ENCODE data around the gene PSRC1. TPM values are rescaled to one million over a fixed set of nuclear protein-coding genes. Genes with fewer than 3 reads are reported as not detected.

Gene PSRC1
- total RNA-seq, 1 donor from 2014 or later: 6.5 TPM

GRCh38 chr1:109247401-109248365 is 35.3 kb downstream of the PSRC1 start:
- H3K4me1 Mint-ChIP-seq (ENCODE audit: low read depth): peaks cover 11% of the 10 kb centered on the region
- no peaks in the 10 kb centered on the region for H3K9me3 Mint-ChIP-seq (ENCODE audit: low read depth)
- H3K36me3 Mint-ChIP-seq (ENCODE audit: low read depth): no peaks in the 10 kb centered on the region
- TF ChIP-seq, protein P1, sequence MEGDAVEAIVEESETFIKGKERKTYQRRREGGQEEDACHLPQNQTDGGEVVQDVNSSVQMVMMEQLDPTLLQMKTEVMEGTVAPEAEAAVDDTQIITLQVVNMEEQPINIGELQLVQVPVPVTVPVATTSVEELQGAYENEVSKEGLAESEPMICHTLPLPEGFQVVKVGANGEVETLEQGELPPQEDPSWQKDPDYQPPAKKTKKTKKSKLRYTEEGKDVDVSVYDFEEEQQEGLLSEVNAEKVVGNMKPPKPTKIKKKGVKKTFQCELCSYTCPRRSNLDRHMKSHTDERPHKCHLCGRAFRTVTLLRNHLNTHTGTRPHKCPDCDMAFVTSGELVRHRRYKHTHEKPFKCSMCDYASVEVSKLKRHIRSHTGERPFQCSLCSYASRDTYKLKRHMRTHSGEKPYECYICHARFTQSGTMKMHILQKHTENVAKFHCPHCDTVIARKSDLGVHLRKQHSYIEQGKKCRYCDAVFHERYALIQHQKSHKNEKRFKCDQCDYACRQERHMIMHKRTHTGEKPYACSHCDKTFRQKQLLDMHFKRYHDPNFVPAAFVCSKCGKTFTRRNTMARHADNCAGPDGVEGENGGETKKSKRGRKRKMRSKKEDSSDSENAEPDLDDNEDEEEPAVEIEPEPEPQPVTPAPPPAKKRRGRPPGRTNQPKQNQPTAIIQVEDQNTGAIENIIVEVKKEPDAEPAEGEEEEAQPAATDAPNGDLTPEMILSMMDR (IDR thresholded peaks at IDR 0.05): no peak
- DNase-seq (ENCODE audit: low spot score): peak; percentile 56
- H3K27me3 Mint-ChIP-seq (ENCODE audit: low read depth): no peaks in the 10 kb centered on the region
- no peak overlapping the region for H3K4me3 Mint-ChIP-seq (ENCODE audit: unreplicated experiment)
- no peak overlapping the region for H3K27ac Mint-ChIP-seq (ENCODE audit: unreplicated experiment)

DNA sequence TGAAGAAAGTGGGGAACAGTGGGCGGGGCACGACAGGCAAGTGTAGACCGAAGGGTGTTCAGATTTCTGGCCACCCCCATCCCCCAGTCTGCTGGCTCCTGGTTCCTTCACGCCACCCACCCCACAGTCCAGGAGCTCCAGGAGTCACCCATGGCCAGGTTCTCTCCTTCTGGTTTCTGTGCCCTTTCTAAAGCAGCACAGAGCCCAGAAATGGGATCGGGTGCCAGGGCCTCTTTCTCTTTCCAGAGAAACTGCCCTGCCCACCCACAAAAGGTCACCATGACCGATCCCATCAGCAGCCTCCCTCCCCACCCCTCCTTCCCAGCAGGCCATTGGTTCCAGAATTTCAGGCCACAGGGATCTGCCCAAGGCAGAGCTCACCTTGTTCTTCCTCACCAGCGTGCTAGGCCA is 36.8 kb downstream of the PSRC1 start:
- Mint-ChIP-seq H3K9me3 (ENCODE audit: low read depth) (no peaks in the 10 kb centered on the region), H3K36me3 (ENCODE audit: low read depth) (no peaks in the 10 kb centered on the region), H3K27me3 (ENCODE audit: low read depth) (no peaks in the 10 kb centered on the region), H3K27ac (ENCODE audit: unreplicated experiment) (no peak overlapping the region), H3K4me3 (ENCODE audit: unreplicated experiment) (no peak overlapping the region), H3K4me1 (ENCODE audit: low read depth) (peaks cover 23% of the 10 kb centered on the region)
- TF ChIP-seq, protein P1 (IDR thresholded peaks at IDR 0.05): no peak
- DNase-seq (ENCODE audit: low spot score): no peak

DNA sequence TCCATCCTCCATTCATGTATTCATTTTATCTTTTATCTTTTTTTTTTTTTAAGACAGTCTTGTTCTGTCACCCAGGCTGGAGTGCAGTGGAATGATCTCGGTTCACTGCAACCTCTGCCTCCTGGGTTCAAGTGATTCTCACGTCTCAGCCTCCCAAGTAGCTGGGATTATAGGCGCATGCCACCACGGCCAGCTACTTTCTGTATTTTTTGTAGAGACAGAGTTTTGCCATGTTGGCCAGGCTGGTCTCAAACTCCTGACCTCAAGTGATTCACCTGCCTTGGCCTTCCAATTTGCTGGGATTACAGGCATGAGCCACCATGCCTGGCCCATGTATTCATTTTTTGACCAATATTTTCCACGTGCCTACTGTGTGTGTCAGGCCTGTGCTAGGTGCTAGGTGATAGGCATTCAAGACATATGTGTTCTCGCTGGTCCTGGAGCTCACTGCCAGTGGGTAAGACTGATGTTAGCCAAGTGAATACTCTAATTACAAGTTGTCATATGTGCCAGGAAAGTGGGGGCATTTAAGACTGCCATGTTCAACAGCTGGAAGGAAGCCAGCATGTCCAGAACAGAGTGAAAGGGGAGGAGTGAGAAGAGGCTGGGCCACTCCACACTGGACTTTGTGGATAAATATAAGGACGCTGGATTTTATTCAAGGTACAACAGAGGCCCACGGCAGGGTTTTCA is 38.9 kb downstream of the PSRC1 start:
- H3K4me1 Mint-ChIP-seq (ENCODE audit: low read depth): peaks cover 40% of the 10 kb centered on the region
- DNase-seq (ENCODE audit: low spot score): no peak
- peaks cover 4% of the 10 kb centered on the region for H3K36me3 Mint-ChIP-seq (ENCODE audit: low read depth)
- no peaks in the 10 kb centered on the region for H3K9me3 Mint-ChIP-seq (ENCODE audit: low read depth)
- TF ChIP-seq, protein P1 (IDR thresholded peaks at IDR 0.05): no peak
- H3K27me3 Mint-ChIP-seq (ENCODE audit: low read depth): no peaks in the 10 kb centered on the region
- no peak overlapping the region for H3K4me3 Mint-ChIP-seq (ENCODE audit: unreplicated experiment)
- H3K27ac Mint-ChIP-seq (ENCODE audit: unreplicated experiment): no peak overlapping the region

DNA sequence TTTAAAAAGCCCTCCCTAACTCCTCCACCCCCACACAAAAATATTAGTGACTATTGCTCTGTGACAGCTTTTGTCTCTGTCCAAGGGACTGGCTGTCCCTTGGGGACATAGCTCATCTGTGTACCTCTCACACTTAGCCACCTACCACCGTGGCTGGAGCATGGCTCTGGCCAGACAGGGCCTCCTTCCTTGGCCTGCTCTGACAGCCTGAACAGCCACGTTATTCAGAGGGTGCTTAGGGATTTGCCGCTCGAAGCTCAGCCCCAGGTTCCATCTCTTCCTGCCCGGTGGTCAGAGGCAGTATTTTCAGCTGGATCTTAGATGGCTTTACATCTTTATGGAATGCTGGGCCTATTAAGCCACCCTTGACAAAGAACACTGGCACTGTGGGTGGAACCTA is 39.7 kb downstream of the PSRC1 start:
- TF ChIP-seq, protein P1 (IDR thresholded peaks at IDR 0.05): peak; percentile 9
- H3K9me3 Mint-ChIP-seq (ENCODE audit: low read depth): no peaks in the 10 kb centered on the region
- no peaks in the 10 kb centered on the region for H3K27me3 Mint-ChIP-seq (ENCODE audit: low read depth)
- no peak overlapping the region for H3K4me3 Mint-ChIP-seq (ENCODE audit: unreplicated experiment)
- no peak for DNase-seq (ENCODE audit: low spot score)
- peaks cover 8% of the 10 kb centered on the region for H3K36me3 Mint-ChIP-seq (ENCODE audit: low read depth)
- H3K27ac Mint-ChIP-seq (ENCODE audit: unreplicated experiment): peak overlapping the region; percentile 1
- H3K4me1 Mint-ChIP-seq (ENCODE audit: low read depth): peaks cover 43% of the 10 kb centered on the region

DNA sequence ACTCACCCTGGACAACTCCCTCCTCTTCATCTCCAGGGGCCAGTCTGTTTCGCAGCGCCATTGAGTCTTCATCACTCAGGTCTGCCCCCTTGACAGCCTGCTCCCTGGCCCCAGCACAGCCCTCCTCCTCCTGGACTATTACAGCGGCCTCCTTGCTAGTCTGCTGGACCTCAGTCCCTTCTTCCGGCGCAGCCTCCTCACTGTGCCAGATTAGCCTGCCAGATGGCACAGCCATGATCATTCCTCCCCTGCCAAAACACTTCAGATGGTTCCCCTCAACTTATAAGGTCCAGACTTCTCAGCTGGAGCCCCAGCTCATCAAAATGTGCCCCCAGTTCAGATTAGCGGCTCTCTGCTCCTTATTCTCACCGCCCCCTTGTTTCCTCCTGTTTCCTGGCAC is 40.6 kb downstream of the PSRC1 start:
- DNase-seq (ENCODE audit: low spot score): no peak
- peaks cover 14% of the 10 kb centered on the region for H3K36me3 Mint-ChIP-seq (ENCODE audit: low read depth)
- TF ChIP-seq, protein P1 (IDR thresholded peaks at IDR 0.05): no peak

More for the DNA sequence above, 40.6 kb downstream of the PSRC1 start:
- Mint-ChIP-seq H3K4me1 (ENCODE audit: low read depth) (peaks cover 43% of the 10 kb centered on the region), H3K27ac (ENCODE audit: unreplicated experiment) (peak overlapping the region; percentile 62), H3K27me3 (ENCODE audit: low read depth) (no peaks in the 10 kb centered on the region), H3K4me3 (ENCODE audit: unreplicated experiment) (no peak overlapping the region), H3K9me3 (ENCODE audit: low read depth) (no peaks in the 10 kb centered on the region)
